Measurements from ENCODE around the gene CABYR.

DNA sequence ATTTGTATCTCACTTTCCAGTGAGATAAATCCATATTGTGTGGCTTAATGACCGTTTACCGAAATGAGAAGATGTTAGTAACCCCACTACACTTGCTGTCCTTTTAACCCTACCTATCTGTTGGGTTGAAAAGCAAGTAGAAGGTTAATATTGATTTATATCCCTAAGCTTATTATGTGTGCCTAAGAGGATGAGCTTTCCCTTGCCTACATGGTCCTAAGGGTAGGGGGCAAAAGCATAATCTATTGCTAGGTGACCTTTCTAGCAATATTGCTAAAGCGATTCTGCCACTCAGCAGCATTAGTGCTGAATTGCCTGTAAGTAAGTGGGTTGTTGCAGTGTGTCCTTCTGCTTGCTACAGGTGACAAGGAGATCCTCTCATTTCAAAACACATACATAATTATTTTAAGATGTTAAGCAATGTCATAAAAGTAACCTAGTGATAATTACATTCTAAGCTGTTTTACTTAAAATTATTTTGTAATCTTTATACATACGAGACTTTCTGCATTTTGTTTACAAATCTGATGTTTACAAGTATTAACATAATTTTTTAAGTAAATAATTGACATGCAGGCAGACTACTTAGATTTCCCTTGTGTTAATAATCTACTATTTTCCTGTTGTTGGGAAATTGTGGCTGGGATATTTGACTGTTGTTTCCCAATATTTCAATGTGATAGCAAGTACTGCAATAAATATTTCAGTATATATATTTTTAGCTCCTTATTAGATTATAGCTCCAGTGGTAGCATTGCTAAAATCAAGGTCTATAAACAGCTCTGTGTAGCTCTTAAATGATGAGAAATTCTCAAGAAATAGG, 49.1 kb upstream of the CABYR start:
- TF ChIP-seq, protein P1, sequence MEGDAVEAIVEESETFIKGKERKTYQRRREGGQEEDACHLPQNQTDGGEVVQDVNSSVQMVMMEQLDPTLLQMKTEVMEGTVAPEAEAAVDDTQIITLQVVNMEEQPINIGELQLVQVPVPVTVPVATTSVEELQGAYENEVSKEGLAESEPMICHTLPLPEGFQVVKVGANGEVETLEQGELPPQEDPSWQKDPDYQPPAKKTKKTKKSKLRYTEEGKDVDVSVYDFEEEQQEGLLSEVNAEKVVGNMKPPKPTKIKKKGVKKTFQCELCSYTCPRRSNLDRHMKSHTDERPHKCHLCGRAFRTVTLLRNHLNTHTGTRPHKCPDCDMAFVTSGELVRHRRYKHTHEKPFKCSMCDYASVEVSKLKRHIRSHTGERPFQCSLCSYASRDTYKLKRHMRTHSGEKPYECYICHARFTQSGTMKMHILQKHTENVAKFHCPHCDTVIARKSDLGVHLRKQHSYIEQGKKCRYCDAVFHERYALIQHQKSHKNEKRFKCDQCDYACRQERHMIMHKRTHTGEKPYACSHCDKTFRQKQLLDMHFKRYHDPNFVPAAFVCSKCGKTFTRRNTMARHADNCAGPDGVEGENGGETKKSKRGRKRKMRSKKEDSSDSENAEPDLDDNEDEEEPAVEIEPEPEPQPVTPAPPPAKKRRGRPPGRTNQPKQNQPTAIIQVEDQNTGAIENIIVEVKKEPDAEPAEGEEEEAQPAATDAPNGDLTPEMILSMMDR (conservative IDR thresholded peaks at IDR 0.05) = no peak
- TF ChIP-seq ZFX (IDR thresholded peaks at IDR 0.05) = no peak
